Measurements from ENCODE around the gene RALY. TPM values are rescaled to one million over a fixed set of nuclear protein-coding genes. Genes with fewer than 3 reads are reported as not detected.

The RALY gene
- total RNA-seq, 1 donor from 2014 or later: 132 TPM

GRCh38 chr20:34085544-34086040 lies 91.9 kb downstream of the RALY start:
- no peak overlapping the region for H3K4me3 Mint-ChIP-seq (ENCODE audit: unreplicated experiment)
- no peaks in the 10 kb centered on the region for H3K9me3 Mint-ChIP-seq (ENCODE audit: unreplicated experiment)
- peaks cover 50% of the 10 kb centered on the region for H3K36me3 Mint-ChIP-seq (ENCODE audit: unreplicated experiment)
- H3K27me3 Mint-ChIP-seq (ENCODE audit: unreplicated experiment): no peaks in the 10 kb centered on the region
- no peak for DNase-seq (ENCODE audit: extremely low spot score, unreplicated experiment)
- TF ChIP-seq CTCF (IDR thresholded peaks at IDR 0.05): no peak
- H3K27ac Mint-ChIP-seq (ENCODE audit: unreplicated experiment): no peak overlapping the region
- peaks cover 12% of the 10 kb centered on the region for H3K4me1 Mint-ChIP-seq (ENCODE audit: unreplicated experiment)

GRCh38 chr20:34088305-34089174 lies 94.8 kb downstream of the RALY start:
- Mint-ChIP-seq H3K36me3 (ENCODE audit: unreplicated experiment) (peaks cover 64% of the 10 kb centered on the region), H3K4me1 (ENCODE audit: unreplicated experiment) (peaks cover 4% of the 10 kb centered on the region), H3K27me3 (ENCODE audit: unreplicated experiment) (no peaks in the 10 kb centered on the region), H3K27ac (ENCODE audit: unreplicated experiment) (no peak overlapping the region), H3K4me3 (ENCODE audit: unreplicated experiment) (no peak overlapping the region), H3K9me3 (ENCODE audit: unreplicated experiment) (no peaks in the 10 kb centered on the region)
- no peak for TF ChIP-seq CTCF (IDR thresholded peaks at IDR 0.05)
- DNase-seq (ENCODE audit: extremely low spot score, unreplicated experiment): no peak

GRCh38 chr20:34089175-34089479 lies 95.4 kb downstream of the RALY start:
- no peak overlapping the region for H3K27ac Mint-ChIP-seq (ENCODE audit: unreplicated experiment)
- H3K36me3 Mint-ChIP-seq (ENCODE audit: unreplicated experiment): peaks cover 66% of the 10 kb centered on the region
- no peak overlapping the region for H3K4me3 Mint-ChIP-seq (ENCODE audit: unreplicated experiment)

GRCh38 chr20:34089655-34090345 lies 96.1 kb downstream of the RALY start:
- no peaks in the 10 kb centered on the region for H3K9me3 Mint-ChIP-seq (ENCODE audit: unreplicated experiment)
- no peak overlapping the region for H3K27ac Mint-ChIP-seq (ENCODE audit: unreplicated experiment)
- no peaks in the 10 kb centered on the region for H3K27me3 Mint-ChIP-seq (ENCODE audit: unreplicated experiment)
- H3K4me3 Mint-ChIP-seq (ENCODE audit: unreplicated experiment): no peak overlapping the region
- TF ChIP-seq CTCF (IDR thresholded peaks at IDR 0.05): no peak
- no peaks in the 10 kb centered on the region for H3K4me1 Mint-ChIP-seq (ENCODE audit: unreplicated experiment)
- peaks cover 66% of the 10 kb centered on the region for H3K36me3 Mint-ChIP-seq (ENCODE audit: unreplicated experiment)
- no peak for DNase-seq (ENCODE audit: extremely low spot score, unreplicated experiment)

More at GRCh38 chr20:34089175-34089479, 95.4 kb downstream of the RALY start:
- no peak for TF ChIP-seq CTCF (IDR thresholded peaks at IDR 0.05)
- Mint-ChIP-seq H3K27me3 (ENCODE audit: unreplicated experiment) (no peaks in the 10 kb centered on the region), H3K4me1 (ENCODE audit: unreplicated experiment) (peaks cover 3% of the 10 kb centered on the region), H3K9me3 (ENCODE audit: unreplicated experiment) (no peaks in the 10 kb centered on the region)
- no peak for DNase-seq (ENCODE audit: extremely low spot score, unreplicated experiment)

GRCh38 chr20:34090645-34091044 lies 96.9 kb downstream of the RALY start:
- Mint-ChIP-seq H3K9me3 (ENCODE audit: unreplicated experiment) (no peaks in the 10 kb centered on the region), H3K4me3 (ENCODE audit: unreplicated experiment) (no peak overlapping the region), H3K27ac (ENCODE audit: unreplicated experiment) (no peak overlapping the region), H3K36me3 (ENCODE audit: unreplicated experiment) (peaks cover 62% of the 10 kb centered on the region), H3K4me1 (ENCODE audit: unreplicated experiment) (no peaks in the 10 kb centered on the region), H3K27me3 (ENCODE audit: unreplicated experiment) (no peaks in the 10 kb centered on the region)
- TF ChIP-seq CTCF (IDR thresholded peaks at IDR 0.05): no peak
- no peak for DNase-seq (ENCODE audit: extremely low spot score, unreplicated experiment)

Data from osteocyte (in vitro differentiated cells).